ENCODE measurements around the gene SERTAD1.
"Not testable (repeated sequence)": the region's sequence is repeated elsewhere in the genome, so short reads cannot be mapped to it uniquely, and the experiment has no call there.

Gene SERTAD1

GRCh38 chr19:40425450-40426287 is at the start of gene SERTAD1:
SERTAD1 (minus strand) TSS chr19:40425992; CDS start chr19:40423546, 2,446 bp downstream.
- peak; percentile 100 for DNase-seq

DNA sequence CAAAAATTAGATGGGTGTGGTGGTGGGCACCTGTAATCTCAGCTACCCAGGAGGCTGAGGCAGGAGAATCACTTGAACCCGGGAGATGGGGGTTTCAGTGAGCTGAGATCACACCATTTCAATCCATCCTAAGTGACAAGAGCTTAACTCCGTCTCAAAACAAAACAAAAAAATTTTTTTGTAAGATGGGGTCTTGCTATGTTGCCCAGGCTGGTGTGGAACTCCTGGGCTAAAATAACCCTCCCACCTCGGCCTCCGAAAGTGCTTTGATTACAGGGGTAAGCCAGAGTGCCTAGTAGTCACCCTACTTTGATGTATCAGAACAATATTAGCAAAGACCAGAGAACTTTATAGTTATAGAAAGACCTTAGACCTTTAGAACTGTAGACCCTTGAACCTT is 48.9 kb upstream of the SERTAD1 start:
- DNase-seq, result no peak

DNA sequence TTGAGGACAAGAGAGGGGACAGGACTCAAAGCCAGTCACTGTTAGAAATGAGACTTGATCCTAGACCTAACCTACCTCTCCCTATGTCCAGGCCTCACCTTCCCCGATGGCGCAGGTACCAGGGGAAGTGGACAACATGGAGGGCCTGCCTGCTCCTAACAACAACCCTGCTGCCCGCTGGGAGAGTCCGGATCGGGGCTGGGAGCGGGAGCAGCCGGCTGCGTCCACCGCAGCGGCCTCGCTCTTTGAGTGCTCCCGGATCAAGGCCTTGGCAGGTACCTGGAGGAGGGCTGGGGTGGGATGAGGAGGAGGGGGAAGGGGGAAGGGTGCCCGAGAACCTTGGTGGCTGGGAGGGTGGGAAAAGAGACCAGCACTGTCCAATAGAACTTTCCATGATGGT is 46.7 kb upstream of the SERTAD1 start:
- no peak for DNase-seq

DNA sequence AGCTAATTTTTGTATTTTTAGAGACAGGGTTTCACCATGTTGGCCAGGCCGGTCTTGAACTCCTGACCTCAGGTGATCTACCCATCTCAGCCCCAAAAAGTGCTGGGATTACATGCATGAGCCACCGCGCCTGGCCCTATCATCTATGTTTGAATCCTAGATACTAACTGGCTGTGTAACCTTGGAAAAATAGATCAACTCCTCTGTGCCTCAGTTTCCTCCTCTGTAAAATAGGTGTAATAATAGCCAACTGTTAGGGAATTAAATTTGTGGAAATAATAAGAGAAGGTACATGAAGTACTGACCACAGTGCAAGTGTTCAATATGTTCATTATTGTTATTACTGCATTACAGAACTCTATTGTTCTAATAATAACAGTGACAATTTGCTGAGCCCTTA is 45.3 kb upstream of the SERTAD1 start:
- no peak for DNase-seq

DNA sequence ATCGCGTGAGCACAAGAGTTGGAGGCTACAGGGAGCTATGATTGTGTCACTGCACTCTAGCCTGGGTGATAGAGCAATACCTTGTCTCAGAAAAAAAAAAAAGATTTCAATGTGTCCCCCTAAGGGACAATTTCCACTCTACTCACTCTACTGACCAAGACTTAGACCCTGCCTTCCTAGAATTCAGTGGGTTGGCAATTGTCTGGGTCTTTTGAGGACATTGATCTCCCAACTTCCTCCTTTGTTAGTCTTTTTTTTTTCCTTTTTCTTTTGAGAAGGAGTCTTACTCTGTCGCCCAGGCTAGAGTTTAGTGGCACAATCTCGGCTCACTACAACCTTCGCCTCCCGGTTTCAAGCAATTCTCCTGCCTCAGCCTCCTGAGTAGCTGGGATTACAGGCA is 43.2 kb upstream of the SERTAD1 start:
- no peak for DNase-seq

DNA sequence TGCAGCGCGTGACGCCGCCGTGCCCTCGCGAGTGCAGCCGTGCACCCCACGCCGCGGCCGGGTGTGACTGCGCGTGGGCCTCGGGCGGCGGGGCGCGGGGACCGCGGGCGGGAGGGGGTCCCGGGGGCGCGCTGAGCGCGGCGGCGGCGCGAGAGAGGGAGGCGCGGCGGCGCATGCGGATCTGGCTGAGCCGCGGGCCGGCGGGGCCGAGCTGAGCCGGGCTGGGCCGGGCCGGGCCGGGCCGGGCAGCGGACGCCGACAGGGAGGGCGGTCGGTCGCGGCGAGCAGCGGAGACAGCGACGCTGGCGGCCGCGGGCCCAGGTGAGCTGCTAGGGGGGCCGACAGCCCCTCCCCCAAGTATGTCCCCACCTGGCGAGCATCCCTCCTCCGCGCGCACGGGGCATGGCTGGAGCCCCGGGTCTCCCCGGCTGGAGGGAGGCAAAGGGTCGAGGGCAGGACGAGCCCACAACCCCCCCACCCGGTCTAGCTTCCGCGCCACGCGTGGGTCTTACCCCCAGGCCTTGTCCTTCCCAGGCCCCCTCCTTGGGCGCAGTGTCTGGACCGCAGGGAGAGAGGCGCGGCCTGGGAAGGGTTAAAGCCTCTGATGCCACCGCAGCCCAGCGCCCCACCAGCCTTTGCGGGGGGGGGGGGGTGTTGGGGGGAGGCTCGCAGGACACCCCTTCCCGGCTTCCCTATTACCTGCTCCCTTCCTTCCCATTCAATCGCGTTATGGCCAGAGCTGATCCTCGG is 41.4 kb upstream of the SERTAD1 start, which contains the start of gene SPTBN4:
Gene SPTBN4 (plus strand): TSS at position 17 of the 750 bp plus-strand sequence. CDS start 5,621 bp downstream, outside the sequence.
- no peak for DNase-seq

DNA sequence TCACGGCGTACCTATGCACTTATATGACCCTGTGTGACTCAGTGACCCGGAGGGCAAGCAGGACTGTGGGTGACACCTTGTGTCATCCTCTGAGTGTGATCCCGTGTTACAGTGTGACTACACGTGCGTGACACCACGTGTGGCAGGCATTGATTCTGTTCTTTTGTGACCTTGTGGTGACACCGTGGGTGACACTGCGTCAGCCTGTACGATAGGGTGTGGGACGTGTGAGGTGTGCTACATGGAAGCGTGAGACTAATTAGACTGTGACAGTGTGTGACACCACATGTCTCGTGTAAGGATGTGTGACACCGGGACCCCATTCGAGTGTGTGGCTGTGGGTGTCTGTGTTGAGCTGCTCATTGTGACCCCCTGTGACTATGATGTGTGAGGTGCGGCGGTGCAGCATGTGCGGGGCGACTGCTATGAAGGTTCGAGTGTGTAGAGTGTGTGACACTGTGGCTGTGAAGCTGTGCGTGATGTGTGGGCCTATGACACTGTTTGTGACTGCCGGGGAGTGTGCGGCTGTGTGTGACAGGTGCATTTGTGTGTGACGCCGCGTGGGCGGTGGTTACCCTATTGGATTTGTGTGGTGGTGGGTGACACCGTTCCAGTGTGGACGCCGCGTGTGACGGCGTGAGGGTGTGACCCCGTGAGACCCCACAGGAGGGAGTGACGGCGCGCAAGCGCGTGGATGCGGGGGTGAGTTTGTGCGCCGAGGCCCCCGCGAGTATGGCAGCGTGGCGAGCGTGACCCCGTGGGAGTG is 40.6 kb upstream of the SERTAD1 start:
- DNase-seq, result no peak

DNA sequence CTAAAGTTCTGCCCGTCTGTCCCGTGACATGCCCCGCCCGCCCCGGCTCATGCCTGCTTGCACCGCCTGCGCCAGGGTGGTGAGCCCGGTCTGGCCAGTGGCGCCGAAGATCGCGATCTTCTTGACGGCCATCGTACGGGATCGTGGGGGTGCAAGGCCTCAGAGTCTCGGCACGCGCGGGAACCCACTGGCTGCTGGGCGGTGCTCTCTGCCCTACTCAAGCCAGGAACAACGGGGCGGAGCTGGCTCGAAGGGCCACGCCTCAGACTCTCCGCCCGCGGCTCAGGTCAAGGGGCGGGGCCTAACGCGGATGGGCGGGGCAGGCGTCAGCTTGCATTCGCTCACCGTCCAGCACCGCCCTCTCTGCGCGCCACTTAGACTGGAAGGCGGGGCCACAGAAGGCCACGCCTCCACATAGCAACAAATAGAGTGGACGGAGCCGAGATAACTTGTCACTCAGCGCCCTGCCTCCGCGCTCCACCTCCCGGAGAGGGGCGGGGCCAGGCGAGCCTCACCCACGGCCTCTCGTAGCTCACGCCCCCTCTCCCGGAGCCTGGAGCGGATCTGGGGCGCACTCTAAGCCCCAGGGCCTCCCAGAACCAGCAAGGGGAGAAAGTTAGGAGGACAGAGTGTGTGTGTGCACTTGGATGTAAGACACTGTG is 39.9 kb upstream of the SERTAD1 start, which contains the start of gene BLVRB:
Gene BLVRB (minus strand): TSS at position 189 of the 662 bp plus-strand sequence. CDS start 57 bp downstream, at position 132.
- DNase-seq, result peak; percentile 100

DNA sequence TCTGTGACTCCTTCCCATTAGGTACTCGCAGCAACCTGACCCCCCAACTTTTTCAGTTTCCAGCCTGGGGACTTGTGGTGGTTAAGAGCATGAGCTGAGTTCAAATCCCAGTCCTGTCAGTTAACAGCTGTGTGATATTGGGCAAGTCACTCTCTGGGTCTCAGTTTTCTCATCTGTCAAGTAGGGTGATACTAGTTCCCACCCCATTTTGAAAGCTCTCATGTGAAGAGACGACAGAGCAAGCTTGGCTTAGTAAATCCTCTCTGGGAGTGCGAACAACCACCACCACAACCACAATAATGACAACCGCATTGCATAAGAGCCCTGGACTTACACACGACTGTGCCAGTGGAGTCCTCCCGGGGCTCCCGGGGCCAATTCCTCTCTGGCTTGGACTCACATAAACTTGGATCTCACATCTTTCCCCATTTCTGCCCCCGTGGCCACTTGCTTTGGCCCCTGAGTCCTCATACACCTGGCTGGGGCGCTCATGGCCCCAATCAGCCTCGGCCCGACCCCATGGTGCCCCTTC is 39.3 kb upstream of the SERTAD1 start:
- no peak for DNase-seq

GRCh38 chr19:40464059-40465024 is 38.5 kb upstream of the SERTAD1 start:
- peak; percentile 79 for DNase-seq

DNA sequence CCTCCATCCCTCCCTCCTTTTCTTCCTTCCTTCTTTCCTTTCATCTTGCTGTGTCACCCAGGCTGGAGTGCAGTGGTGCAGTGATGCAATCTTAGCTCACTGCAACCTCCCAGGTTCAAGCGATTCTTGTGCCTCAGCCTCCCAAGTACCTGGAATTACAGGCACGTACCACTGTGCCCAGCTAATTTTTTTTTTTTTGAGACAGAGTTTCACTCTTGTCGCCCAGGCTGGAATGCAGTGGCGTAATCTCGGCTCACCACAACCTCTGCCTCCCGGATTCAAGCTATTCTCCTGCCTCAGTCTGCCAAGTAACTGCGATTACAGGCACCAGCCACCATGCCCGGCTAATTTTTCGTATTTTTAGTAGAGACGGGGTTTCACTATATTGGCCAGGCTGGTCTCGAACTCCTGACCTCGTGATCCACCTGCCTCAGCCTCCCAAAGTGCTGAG is 37.8 kb upstream of the SERTAD1 start:
- DNase-seq, result not testable (repeated sequence)

DNA sequence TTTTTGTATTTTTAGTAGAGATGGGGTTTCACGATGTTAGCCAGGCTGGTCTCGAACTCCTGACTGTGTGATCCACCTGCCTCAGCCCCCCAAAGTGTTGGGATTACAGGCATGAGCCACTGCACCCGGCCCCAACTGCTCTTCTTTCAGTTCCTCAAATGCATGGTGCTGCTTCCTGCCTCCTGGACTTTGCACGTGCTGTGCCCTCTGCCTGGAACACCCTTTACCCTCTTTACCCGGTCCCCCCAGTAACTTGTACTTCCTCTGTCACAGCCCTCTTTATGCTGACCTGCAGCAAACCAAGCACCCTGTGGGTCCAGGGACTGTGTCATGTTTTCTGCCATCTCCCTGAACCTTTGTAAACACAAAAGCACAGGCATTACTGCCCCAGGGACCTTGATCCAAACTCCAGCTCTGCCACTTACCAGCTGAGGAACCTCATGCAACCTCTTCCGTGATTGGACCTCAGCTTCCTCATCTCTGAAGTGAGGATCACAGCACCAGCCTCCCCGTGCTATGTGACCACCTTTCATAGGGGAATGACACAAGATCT is 36.0 kb upstream of the SERTAD1 start:
- DNase-seq, result no peak

GRCh38 chr19:40460185-40460584 is 34.4 kb upstream of the SERTAD1 start:
- DNase-seq, result no peak

GRCh38 chr19:40458597-40458974 is 32.8 kb upstream of the SERTAD1 start:
- no peak for DNase-seq

- no peak for DNase-seq
Measured at GRCh38 chr19:40457953-40458596, 32.3 kb upstream of the SERTAD1 start.

DNA sequence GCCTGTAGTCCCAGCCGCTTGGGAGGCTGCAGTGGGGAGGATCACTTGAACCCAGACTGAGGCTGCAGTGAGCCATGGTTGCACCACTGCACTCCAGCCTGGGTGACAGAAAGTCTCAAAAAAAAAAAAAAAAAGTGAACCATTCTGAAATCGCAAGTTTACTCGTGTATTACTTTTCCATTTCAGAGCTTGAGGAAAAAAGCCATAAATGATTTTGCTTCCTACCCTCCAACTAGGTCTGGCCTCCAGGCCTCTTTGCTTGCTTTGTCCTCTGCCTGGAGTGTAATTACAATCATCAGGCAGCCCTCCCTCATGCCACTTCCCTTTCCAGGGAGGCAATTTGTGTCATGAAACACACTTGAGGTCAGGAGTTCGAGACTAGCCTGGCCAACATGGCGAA is 31.3 kb upstream of the SERTAD1 start:
- no peak for DNase-seq

DNA sequence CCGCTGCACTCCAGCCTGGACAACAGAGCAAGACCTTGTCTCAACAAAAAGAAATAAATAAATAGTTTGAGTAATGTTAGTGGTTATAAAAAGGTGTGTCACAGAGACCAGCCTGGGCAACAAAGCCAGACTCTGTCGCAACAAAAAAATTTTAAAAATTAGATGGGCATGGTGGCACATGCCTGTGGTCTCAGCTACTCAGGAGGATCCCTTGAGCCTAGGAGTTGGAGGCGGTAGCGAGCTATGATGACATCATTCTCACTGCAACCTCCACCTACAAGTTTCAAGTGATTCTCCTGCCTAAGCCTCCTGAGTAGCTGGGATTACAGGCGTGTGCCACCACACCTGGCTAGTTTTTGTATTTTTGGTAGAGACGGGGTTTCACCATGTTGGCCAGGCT is 28.2 kb upstream of the SERTAD1 start:
- not testable (repeated sequence) for DNase-seq

- DNase-seq, result no peak
Measured at GRCh38 chr19:40453151-40453735, 27.5 kb upstream of the SERTAD1 start.

- no peak for DNase-seq
Measured at GRCh38 chr19:40452016-40452415, 26.2 kb upstream of the SERTAD1 start.

DNA sequence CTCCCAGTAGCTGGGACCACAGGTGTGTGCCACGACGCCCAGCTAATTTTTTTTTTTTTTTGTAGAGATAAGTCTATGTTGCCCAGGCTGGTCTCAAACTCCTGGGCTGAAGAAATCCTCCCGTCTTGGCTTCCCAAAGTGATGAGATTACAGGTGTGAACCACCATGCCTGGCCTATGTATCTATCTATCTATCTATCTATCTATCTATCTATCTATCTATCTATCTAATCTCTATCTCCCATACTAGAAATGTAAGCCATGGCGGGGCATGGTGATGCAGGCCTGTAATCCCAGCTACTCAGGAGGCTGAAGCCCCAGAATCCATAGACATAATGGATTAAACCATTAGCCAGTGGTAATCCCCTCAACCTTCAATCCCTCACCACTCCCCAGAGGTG is 24.9 kb upstream of the SERTAD1 start:
- no peak for DNase-seq
